ENCODE measurements around the gene MCU. TPM values are rescaled to one million over a fixed set of nuclear protein-coding genes. Genes with fewer than 3 reads are reported as not detected.

The MCU gene
- total and polyA plus RNA-seq, 3 donors from 2014 or later = 15.0 to 20.0 (median 16.9) TPM

DNA sequence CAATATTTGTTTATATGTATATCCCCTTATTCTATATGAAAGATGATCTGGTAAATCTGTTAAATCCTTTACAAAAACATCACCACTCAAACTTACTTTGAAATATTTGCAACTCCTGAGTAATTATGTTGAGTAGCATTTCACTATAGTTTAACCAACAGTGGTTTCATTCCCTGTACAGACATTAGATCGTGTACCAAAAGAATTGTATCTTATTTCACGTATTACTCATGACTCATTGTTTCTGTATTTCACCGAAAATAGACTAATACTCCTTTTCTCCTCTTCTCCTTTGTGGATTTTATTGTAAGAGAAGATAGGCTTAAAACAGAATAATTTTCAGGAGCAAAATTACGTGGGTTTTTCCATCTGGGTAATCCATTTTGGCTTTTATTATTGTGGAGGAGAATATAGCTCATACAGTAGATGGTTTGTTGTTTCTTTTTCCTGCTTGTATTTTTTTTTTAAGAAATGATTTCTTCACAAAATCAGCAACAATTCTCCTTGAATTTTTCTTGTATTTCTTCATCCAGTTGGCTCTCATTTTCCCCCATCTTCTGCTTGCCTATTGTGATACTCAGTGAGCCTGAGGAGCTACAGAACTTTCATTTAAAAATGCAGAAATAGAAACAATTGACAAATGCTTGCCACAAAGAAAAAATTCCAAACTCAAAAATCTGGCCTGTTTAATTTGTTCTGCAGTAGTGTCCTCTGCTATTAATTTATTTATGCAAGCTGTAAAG, 111.0 kb downstream of the MCU start:
- no peak for TF ChIP-seq POLR2A (IDR thresholded peaks at IDR 0.05)
- TF ChIP-seq, protein P1, sequence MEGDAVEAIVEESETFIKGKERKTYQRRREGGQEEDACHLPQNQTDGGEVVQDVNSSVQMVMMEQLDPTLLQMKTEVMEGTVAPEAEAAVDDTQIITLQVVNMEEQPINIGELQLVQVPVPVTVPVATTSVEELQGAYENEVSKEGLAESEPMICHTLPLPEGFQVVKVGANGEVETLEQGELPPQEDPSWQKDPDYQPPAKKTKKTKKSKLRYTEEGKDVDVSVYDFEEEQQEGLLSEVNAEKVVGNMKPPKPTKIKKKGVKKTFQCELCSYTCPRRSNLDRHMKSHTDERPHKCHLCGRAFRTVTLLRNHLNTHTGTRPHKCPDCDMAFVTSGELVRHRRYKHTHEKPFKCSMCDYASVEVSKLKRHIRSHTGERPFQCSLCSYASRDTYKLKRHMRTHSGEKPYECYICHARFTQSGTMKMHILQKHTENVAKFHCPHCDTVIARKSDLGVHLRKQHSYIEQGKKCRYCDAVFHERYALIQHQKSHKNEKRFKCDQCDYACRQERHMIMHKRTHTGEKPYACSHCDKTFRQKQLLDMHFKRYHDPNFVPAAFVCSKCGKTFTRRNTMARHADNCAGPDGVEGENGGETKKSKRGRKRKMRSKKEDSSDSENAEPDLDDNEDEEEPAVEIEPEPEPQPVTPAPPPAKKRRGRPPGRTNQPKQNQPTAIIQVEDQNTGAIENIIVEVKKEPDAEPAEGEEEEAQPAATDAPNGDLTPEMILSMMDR (IDR thresholded peaks at IDR 0.05) = no peak
- Histone ChIP-seq H3K36me3 (ENCODE audit: low read depth, missing control alignments) (no peaks in the 10 kb centered on the region), H3K9me3 (no peaks in the 10 kb centered on the region), H3K4me3 (no peak overlapping the region), H3K4me1 (no peaks in the 10 kb centered on the region), H3K27me3 (no peaks in the 10 kb centered on the region), H3K27ac (peak overlapping the region in 1 of 2 donors; percentile 26)
- no peak for DNase-seq
- 27 to 28% methylated on average over 4 of the region's 4 CpGs for WGBS, 2 donors
- intact Hi-C loops (cut with DNase I; ENCODE audit: low total_unique reads) = no loop called here

DNA sequence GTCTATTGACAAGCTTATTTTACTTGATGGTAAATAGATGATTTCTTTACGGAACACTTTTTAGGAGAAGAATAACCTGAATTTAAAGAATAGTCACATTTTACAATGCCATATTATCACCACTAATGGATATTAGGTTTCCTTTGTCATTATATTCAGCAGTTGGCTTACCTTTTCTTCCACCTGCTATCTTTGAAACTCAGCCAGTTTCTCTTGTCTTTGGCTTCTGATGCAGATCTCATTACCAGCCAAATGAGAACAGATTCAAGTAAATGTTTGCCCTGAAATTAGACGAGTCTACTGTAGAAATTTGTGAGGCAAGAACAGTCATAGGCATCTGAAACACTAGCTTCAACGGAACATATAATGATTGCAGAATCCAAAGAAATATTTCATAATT, 116.1 kb downstream of the MCU start:
- Histone ChIP-seq H3K4me3 (no peak overlapping the region), H3K27me3 (no peaks in the 10 kb centered on the region), H3K9me3 (no peaks in the 10 kb centered on the region), H3K27ac (no peak overlapping the region), H3K4me1 (no peaks in the 10 kb centered on the region), H3K36me3 (ENCODE audit: low read depth, missing control alignments) (no peaks in the 10 kb centered on the region)
- TF ChIP-seq POLR2A (IDR thresholded peaks at IDR 0.05) = no peak
- TF ChIP-seq, protein P1 (IDR thresholded peaks at IDR 0.05) = no peak
- DNase-seq = no peak
- intact Hi-C loops (cut with DNase I; ENCODE audit: low total_unique reads) = no loop called here
- 95 to 96% methylated on average over 3 of the region's 3 CpGs for WGBS, 2 donors

DNA sequence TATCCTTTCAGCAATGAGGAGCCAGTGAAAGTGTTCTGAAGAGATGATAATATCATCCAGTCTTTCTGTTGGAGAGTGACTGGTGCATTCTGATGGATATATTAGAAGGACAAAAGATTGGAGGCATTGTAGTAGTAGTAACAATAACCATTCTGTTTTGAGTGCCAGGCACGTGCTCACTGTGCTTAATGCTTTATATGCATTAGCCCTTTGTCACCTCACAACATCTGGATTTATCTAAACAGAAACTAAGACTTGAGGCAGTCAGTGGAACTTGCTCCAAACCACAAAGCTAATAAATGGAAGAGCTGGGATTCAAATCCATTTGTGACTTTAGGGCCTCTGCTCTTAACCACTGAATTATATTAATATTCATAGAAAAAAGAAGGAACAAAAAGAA, 117.1 kb downstream of the MCU start:
- WGBS, 2 donors = 91 to 94% methylated on average over 1 of the region's 1 CpG
- Histone ChIP-seq H3K36me3 (ENCODE audit: low read depth, missing control alignments) (no peaks in the 10 kb centered on the region), H3K4me1 (no peaks in the 10 kb centered on the region), H3K27me3 (no peaks in the 10 kb centered on the region), H3K27ac (no peak overlapping the region), H3K4me3 (no peak overlapping the region), H3K9me3 (no peaks in the 10 kb centered on the region)
- no peak for TF ChIP-seq POLR2A (IDR thresholded peaks at IDR 0.05)
- TF ChIP-seq, protein P1 (IDR thresholded peaks at IDR 0.05) = no peak
- DNase-seq = no peak
- intact Hi-C loops (cut with DNase I; ENCODE audit: low total_unique reads) = no loop called here

DNA sequence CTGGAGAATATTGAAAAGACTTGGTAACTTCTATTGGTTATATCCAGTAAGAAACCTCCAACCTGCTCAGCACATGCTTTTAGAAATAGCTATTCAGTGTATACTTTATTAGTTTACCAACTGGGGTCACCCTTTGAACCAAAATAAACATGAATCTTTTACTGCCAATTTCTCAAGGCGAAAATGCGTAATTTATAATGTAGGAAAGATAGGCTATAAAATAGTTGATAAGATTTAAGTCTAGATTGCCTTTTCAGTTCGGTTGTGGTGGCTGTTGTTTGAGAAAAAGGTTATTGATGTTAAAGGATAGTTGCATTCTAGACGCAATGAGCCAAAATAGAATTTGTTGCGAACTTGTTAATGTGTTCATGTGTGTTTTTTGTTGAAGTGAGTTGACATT, 119.0 kb downstream of the MCU start:
- Histone ChIP-seq H3K27me3 (no peaks in the 10 kb centered on the region), H3K36me3 (ENCODE audit: low read depth, missing control alignments) (no peaks in the 10 kb centered on the region), H3K27ac (no peak overlapping the region), H3K4me1 (no peaks in the 10 kb centered on the region), H3K9me3 (no peaks in the 10 kb centered on the region), H3K4me3 (no peak overlapping the region)
- WGBS, 2 donors = 72 to 80% methylated on average over 5 of the region's 5 CpGs
- DNase-seq = no peak
- intact Hi-C loops (cut with DNase I; ENCODE audit: low total_unique reads) = no loop called here
- TF ChIP-seq, protein P1 (IDR thresholded peaks at IDR 0.05) = no peak
- no peak for TF ChIP-seq POLR2A (IDR thresholded peaks at IDR 0.05)

DNA sequence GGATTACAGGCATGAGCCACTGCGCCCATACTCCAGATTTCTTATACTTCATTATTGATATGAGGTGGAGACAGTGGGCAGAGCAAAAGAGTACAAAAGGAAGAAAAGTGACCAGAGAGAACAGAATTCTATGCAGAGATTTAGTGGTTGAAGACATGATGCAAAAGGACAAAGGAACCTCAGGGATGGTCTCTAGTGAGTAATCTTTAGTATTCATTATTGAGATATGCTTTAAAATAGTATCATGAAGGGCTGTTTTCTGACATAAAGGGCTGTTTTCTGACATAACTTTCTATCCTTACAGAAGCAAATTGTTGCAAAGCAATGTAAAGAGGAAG, 120.4 kb downstream of the MCU start:
- Histone ChIP-seq H3K9me3 (no peaks in the 10 kb centered on the region), H3K4me1 (no peaks in the 10 kb centered on the region), H3K36me3 (ENCODE audit: low read depth, missing control alignments) (no peaks in the 10 kb centered on the region), H3K4me3 (no peak overlapping the region), H3K27ac (no peak overlapping the region), H3K27me3 (no peaks in the 10 kb centered on the region)
- intact Hi-C loops (cut with DNase I; ENCODE audit: low total_unique reads) = no loop called here
- WGBS, 2 donors = 100% methylated on average over 1 of the region's 1 CpG
- no peak for DNase-seq
- TF ChIP-seq POLR2A (IDR thresholded peaks at IDR 0.05) = no peak
- TF ChIP-seq, protein P1 (IDR thresholded peaks at IDR 0.05) = no peak

Data from testis (tissue), 3 donors.